GM23338 (cell line): Measurements from ENCODE around the gene PRTFDC1. TPM values are rescaled to one million over a fixed set of nuclear protein-coding genes. Genes with fewer than 3 reads are reported as not detected.

Experiments used
- ATAC-seq: fragments of 200-7000 bp; cut with Tn5 transposase; 3 replicates; pipeline ENCODE4 v1.9.1; 2020
- DNase-seq: peaks from one replicate; pipeline ENCODE4 v3.0.0-alpha.2; 2015; ENCODE audit warnings: low spot score
- H2AFZ ChIP-seq: fragments of 200-600 bp; sonication (generic); 2 replicates; pipeline ENCODE4 v1.8.0; 2016; ENCODE audit warnings: antibody characterized with exemption, mild to moderate bottlenecking, moderate library complexity
- H3F3A ChIP-seq: fragments of 200-600 bp; sonication (generic); replicated peaks from 2 replicates; pipeline ENCODE4 v1.8.0; 2017; ENCODE audit warnings: antibody characterized with exemption, mixed run types, low read depth
- H3K27ac ChIP-seq: fragments of 200-600 bp; sonication (generic); 2 replicates; pipeline ENCODE4 v1.6.1; 2016; ENCODE audit warnings: low read depth
- H3K27me3 ChIP-seq: fragments of 200-600 bp; sonication (generic); 2 replicates; pipeline ENCODE4 v1.8.0; 2016; ENCODE audit warnings: mild to moderate bottlenecking, mixed run types, moderate library complexity; ENCODE audit not compliant: insufficient read depth
- H3K36me3 ChIP-seq: fragments of 200-600 bp; sonication (generic); 2 replicates; pipeline ENCODE4 v1.8.0; 2016; ENCODE audit warnings: mild to moderate bottlenecking; ENCODE audit not compliant: insufficient read depth
- H3K4me1 ChIP-seq: fragments of 200-600 bp; sonication (generic); 2 replicates; pipeline ENCODE4 v1.8.0; 2016; ENCODE audit warnings: mild to moderate bottlenecking, moderate library complexity; ENCODE audit not compliant: insufficient read depth
- H3K4me2 ChIP-seq: fragments of 200-600 bp; sonication (generic); 2 replicates; pipeline ENCODE4 v1.7.1; 2017; ENCODE audit warnings: mixed run types
- H3K4me3 ChIP-seq: fragments of 200-600 bp; sonication (generic); 2 replicates; pipeline ENCODE4 v1.6.1; 2016; ENCODE audit warnings: mixed run types
- H3K79me2 ChIP-seq: fragments of 200-600 bp; sonication (generic); replicated peaks from 2 replicates; pipeline ENCODE4 v1.8.0; 2017; ENCODE audit warnings: mild to moderate bottlenecking; ENCODE audit not compliant: insufficient read depth
- H3K9me2 ChIP-seq: fragments of 200-600 bp; sonication (generic); 2 replicates; pipeline ENCODE4 v1.8.0; 2017; ENCODE audit not compliant: insufficient read depth
- H4K20me1 ChIP-seq: fragments of 200-600 bp; sonication (generic); replicated peaks from 2 replicates; pipeline ENCODE4 v1.8.0; 2017; ENCODE audit warnings: mild to moderate bottlenecking; ENCODE audit not compliant: insufficient read depth
- H3K27ac Mint-ChIP-seq: 2 replicates; pipeline ENCODE4 v1.8.0; 2020; ENCODE audit warnings: inconsistent platforms, mild to moderate bottlenecking, moderate library complexity, mixed read lengths
- H3K27me3 Mint-ChIP-seq: 3 replicates; pipeline ENCODE4 v1.8.0; 2022; ENCODE audit warnings: low read depth, mild to moderate bottlenecking, moderate library complexity, mixed read lengths, inconsistent platforms; ENCODE audit not compliant: insufficient read depth, poor library complexity
- H3K36me3 Mint-ChIP-seq: 3 replicates; pipeline ENCODE4 v1.8.0; 2021; ENCODE audit warnings: low read depth, mild to moderate bottlenecking, inconsistent platforms, moderate library complexity, mixed read lengths
- H3K4me1 Mint-ChIP-seq: 3 replicates; pipeline ENCODE4 v1.8.0; 2020; ENCODE audit warnings: mild to moderate bottlenecking, inconsistent platforms, mixed read lengths
- H3K4me3 Mint-ChIP-seq: 3 replicates; pipeline ENCODE4 v1.8.0; 2021; ENCODE audit warnings: moderate library complexity, mild to moderate bottlenecking, inconsistent platforms, mixed read lengths
- H3K9me3 Mint-ChIP-seq: 3 replicates; pipeline ENCODE4 v1.8.0; 2020; ENCODE audit warnings: moderate library complexity, mild to moderate bottlenecking, inconsistent platforms, mixed read lengths
- CREB1 ChIP-seq: fragments of 250-450 bp; sonication (Bioruptor Pico); IDR thresholded peaks from 2 replicates; pipeline ENCODE4 v1.5.0; 2020; ENCODE audit warnings: low read depth, mild to moderate bottlenecking, moderate library complexity
- ETS1 ChIP-seq: IDR thresholded peaks from 2 replicates; pipeline ENCODE4 v1.6.1; 2016; ENCODE audit warnings: antibody characterized with exemption
- EZH2 ChIP-seq: fragments of 200-600 bp; sonication (generic); IDR thresholded peaks from one replicate; pipeline ENCODE4 v1.8.0; 2017; ENCODE audit warnings: antibody characterized with exemption, mild to moderate bottlenecking, low read depth; ENCODE audit not compliant: unreplicated experiment
- EZH2phosphoT487 ChIP-seq: fragments of 200-600 bp; sonication (generic); IDR thresholded peaks from one replicate; pipeline ENCODE4 v1.8.1; 2018; ENCODE audit warnings: antibody characterized with exemption; ENCODE audit not compliant: unreplicated experiment
- NANOG ChIP-seq: IDR thresholded peaks from 2 replicates; pipeline ENCODE4 v1.6.1; 2016; ENCODE audit warnings: antibody characterized with exemption, borderline replicate concordance
- POLR2AphosphoS5 ChIP-seq: IDR thresholded peaks from 2 replicates; pipeline ENCODE4 v1.6.1; 2016; ENCODE audit warnings: antibody characterized with exemption, low read depth
- REST ChIP-seq: IDR thresholded peaks from one replicate; pipeline ENCODE4 v1.6.1; 2018; ENCODE audit warnings: antibody characterized with exemption; ENCODE audit not compliant: unreplicated experiment
- ZNF114 ChIP-seq: fragments of 250-450 bp; sonication (Bioruptor Pico); IDR thresholded peaks from 2 replicates; pipeline ENCODE4 v1.5.0; 2020; ENCODE audit warnings: mild to moderate bottlenecking, moderate library complexity
- ZNF462 ChIP-seq: fragments of 250-450 bp; sonication (Bioruptor Pico); IDR thresholded peaks from 2 replicates; pipeline ENCODE4 v1.5.0; 2020; ENCODE audit warnings: mild to moderate bottlenecking, moderate library complexity
- polyA plus RNA-seq: library from polyadenylated mRNA; unstranded; fragments of >200 nt; fragmentation: Nextera tagmentation; extraction: Ambion mirVana; gene quantifications from 2 replicates; pipeline ENCODE4 v1.2.1, GENCODE V29; 2016
- total RNA-seq: library from RNA; depleted of rRNA; stranded (reverse); fragments of >200 nt; shearing (Covaris generic); gene quantifications from 2 replicates; pipeline ENCODE4 v1.2.3, GENCODE V29; 2014

PRTFDC1 gene
- total and polyA plus RNA-seq, 2 experiments from 2014 or later = 7.9 to 9.1 TPM

- Mint-ChIP-seq H3K27me3 (peaks cover 16% of the 10 kb centered on the region), H3K4me1 (peaks cover 28% of the 10 kb centered on the region), H3K9me3 (no peaks in the 10 kb centered on the region; the same call in 1 of the 3 replicates), H3K27ac (no peak overlapping the region), H3K4me3 (no peak overlapping the region), H3K36me3 (no peaks in the 10 kb centered on the region)
- Histone ChIP-seq H2AFZ (no peak overlapping the region), H3K9me2 (no peaks in the 10 kb centered on the region), H3K4me1 (peaks cover 30% of the 10 kb centered on the region), H3K4me2 (no peak overlapping the region), H3K79me2 (no peaks in the 10 kb centered on the region), H3K27ac (no peak overlapping the region), H3K27me3 (no peaks in the 10 kb centered on the region), H3K4me3 (no peak overlapping the region), H3F3A (peaks cover 19% of the 10 kb centered on the region; the same call in 1 of the 2 replicates), H4K20me1 (no peaks in the 10 kb centered on the region), H3K36me3 (no peaks in the 10 kb centered on the region)
- no peak for ATAC-seq
- no peak for DNase-seq
- no peak for TF ChIP-seq CREB1
- no peak for TF ChIP-seq EZH2phosphoT487
- TF ChIP-seq ETS1 = no peak
- no peak for TF ChIP-seq POLR2AphosphoS5
- no peak for TF ChIP-seq NANOG
- TF ChIP-seq ZNF114 (CRISPR knock-in tag) = no peak
- no peak for TF ChIP-seq EZH2
- no peak for TF ChIP-seq REST
- no peak for TF ChIP-seq ZNF462 (CRISPR knock-in tag)
Measured at GRCh38 chr10:24949616-24950015, 2.8 kb downstream of the PRTFDC1 start.
